ENCODE measurements around the gene VCAN.
A peak's percentile ranks its signal among the peaks of the same experiment; 100 is the strongest.
"Not testable (repeated sequence)": the region's sequence is repeated elsewhere in the genome, so short reads cannot be mapped to it uniquely, and the experiment has no call there.

The VCAN gene

GRCh38 chr5:83471405-83472212 is at the start of gene VCAN:
VCAN (plus strand) TSS chr5:83471744; CDS start chr5:83483519, 11,775 bp downstream.
- in situ Hi-C loops (cut with HindIII; ENCODE audit: low pct_ligation_motif_present, low pct_unique_long_range_greater_than_20kb, low sequenced_read_pairs) = no loop called here
- DNase-seq = peak; percentile 89

GRCh38 chr5:83422284-83422683 is 49.3 kb upstream of the VCAN start:
- no peak for DNase-seq
- in situ Hi-C loops (cut with HindIII; ENCODE audit: low pct_ligation_motif_present, low pct_unique_long_range_greater_than_20kb, low sequenced_read_pairs) = no loop called here

- no peak for DNase-seq
- in situ Hi-C loops (cut with HindIII; ENCODE audit: low pct_ligation_motif_present, low pct_unique_long_range_greater_than_20kb, low sequenced_read_pairs) = no loop called here
Observed at GRCh38 chr5:83426855-83427254, 44.7 kb upstream of the VCAN start.

GRCh38 chr5:83428126-83428525 is 43.4 kb upstream of the VCAN start:
- DNase-seq = no peak
- in situ Hi-C loops (cut with HindIII; ENCODE audit: low pct_ligation_motif_present, low pct_unique_long_range_greater_than_20kb, low sequenced_read_pairs) = no loop called here

GRCh38 chr5:83428890-83429289 is 42.7 kb upstream of the VCAN start:
- no peak for DNase-seq
- in situ Hi-C loops (cut with HindIII; ENCODE audit: low pct_ligation_motif_present, low pct_unique_long_range_greater_than_20kb, low sequenced_read_pairs) = no loop called here

GRCh38 chr5:83430130-83431010 is 41.2 kb upstream of the VCAN start:
- DNase-seq = peak; percentile 47
- in situ Hi-C loops (cut with HindIII; ENCODE audit: low pct_ligation_motif_present, low pct_unique_long_range_greater_than_20kb, low sequenced_read_pairs) = no loop called here

GRCh38 chr5:83433891-83434290 is 37.7 kb upstream of the VCAN start:
- no peak for DNase-seq
- in situ Hi-C loops (cut with HindIII; ENCODE audit: low pct_ligation_motif_present, low pct_unique_long_range_greater_than_20kb, low sequenced_read_pairs) = no loop called here

GRCh38 chr5:83434946-83435345 is 36.6 kb upstream of the VCAN start:
- in situ Hi-C loops (cut with HindIII; ENCODE audit: low pct_ligation_motif_present, low pct_unique_long_range_greater_than_20kb, low sequenced_read_pairs) = no loop called here
- DNase-seq = no peak

- DNase-seq = no peak
- in situ Hi-C loops (cut with HindIII; ENCODE audit: low pct_ligation_motif_present, low pct_unique_long_range_greater_than_20kb, low sequenced_read_pairs) = no loop called here
Observed at GRCh38 chr5:83436276-83436675, 35.3 kb upstream of the VCAN start.

GRCh38 chr5:83437697-83438096 is 33.8 kb upstream of the VCAN start:
- DNase-seq; in situ Hi-C loops (cut with HindIII; ENCODE audit: low pct_ligation_motif_present, low pct_unique_long_range_greater_than_20kb, low sequenced_read_pairs): not testable (repeated sequence)

GRCh38 chr5:83440826-83441225 is 30.7 kb upstream of the VCAN start:
- in situ Hi-C loops (cut with HindIII; ENCODE audit: low pct_ligation_motif_present, low pct_unique_long_range_greater_than_20kb, low sequenced_read_pairs) = no loop called here
- no peak for DNase-seq

- no peak for DNase-seq
- in situ Hi-C loops (cut with HindIII; ENCODE audit: low pct_ligation_motif_present, low pct_unique_long_range_greater_than_20kb, low sequenced_read_pairs) = no loop called here
Observed at GRCh38 chr5:83441747-83442146, 29.8 kb upstream of the VCAN start.

GRCh38 chr5:83443534-83443933 is 28.0 kb upstream of the VCAN start:
- no peak for DNase-seq
- in situ Hi-C loops (cut with HindIII; ENCODE audit: low pct_ligation_motif_present, low pct_unique_long_range_greater_than_20kb, low sequenced_read_pairs) = no loop called here

GRCh38 chr5:83444445-83444844 is 27.1 kb upstream of the VCAN start:
- in situ Hi-C loops (cut with HindIII; ENCODE audit: low pct_ligation_motif_present, low pct_unique_long_range_greater_than_20kb, low sequenced_read_pairs) = no loop called here
- DNase-seq = no peak

- DNase-seq = no peak
- in situ Hi-C loops (cut with HindIII; ENCODE audit: low pct_ligation_motif_present, low pct_unique_long_range_greater_than_20kb, low sequenced_read_pairs) = no loop called here
Observed at GRCh38 chr5:83446253-83446947, 25.1 kb upstream of the VCAN start.

GRCh38 chr5:83447533-83447932 is 24.0 kb upstream of the VCAN start:
- in situ Hi-C loops (cut with HindIII; ENCODE audit: low pct_ligation_motif_present, low pct_unique_long_range_greater_than_20kb, low sequenced_read_pairs) = no loop called here
- DNase-seq = no peak

GRCh38 chr5:83450183-83450966 is 21.2 kb upstream of the VCAN start:
- in situ Hi-C loops (cut with HindIII; ENCODE audit: low pct_ligation_motif_present, low pct_unique_long_range_greater_than_20kb, low sequenced_read_pairs) = no loop called here
- DNase-seq = no peak

GRCh38 chr5:83450967-83451248 is 20.6 kb upstream of the VCAN start:
- DNase-seq = no peak
- in situ Hi-C loops (cut with HindIII; ENCODE audit: low pct_ligation_motif_present, low pct_unique_long_range_greater_than_20kb, low sequenced_read_pairs) = no loop called here

GRCh38 chr5:83451955-83452354 is 19.6 kb upstream of the VCAN start:
- in situ Hi-C loops (cut with HindIII; ENCODE audit: low pct_ligation_motif_present, low pct_unique_long_range_greater_than_20kb, low sequenced_read_pairs) = no loop called here
- no peak for DNase-seq

Measured in ACHN (cell line).